IPS-11a (cell line): ENCODE measurements around the gene GCK.

Source experiments
- H3K4me3 ChIP-seq: one replicate; pipeline ENCODE4 v1.5.1; 2013; ENCODE audit warnings: low read depth, low read length, control low read depth

The GCK gene

GRCh38 chr7:44094883-44095592 lies 94.2 kb downstream of the GCK start:
- H3K4me3 ChIP-seq = no peak overlapping the region

GRCh38 chr7:44094365-44094764 lies 94.9 kb downstream of the GCK start:
- no peak overlapping the region for H3K4me3 ChIP-seq
